ENCODE measurements around the gene MYOF. TPM values are rescaled to one million over a fixed set of nuclear protein-coding genes. Genes with fewer than 3 reads are reported as not detected.

The MYOF gene
- total and polyA plus RNA-seq, 2 of the 8 experiments (the other 6 are each of a cell fraction or from before 2014, with no cell fraction given) = 0.98 to 2.3 TPM

DNA sequence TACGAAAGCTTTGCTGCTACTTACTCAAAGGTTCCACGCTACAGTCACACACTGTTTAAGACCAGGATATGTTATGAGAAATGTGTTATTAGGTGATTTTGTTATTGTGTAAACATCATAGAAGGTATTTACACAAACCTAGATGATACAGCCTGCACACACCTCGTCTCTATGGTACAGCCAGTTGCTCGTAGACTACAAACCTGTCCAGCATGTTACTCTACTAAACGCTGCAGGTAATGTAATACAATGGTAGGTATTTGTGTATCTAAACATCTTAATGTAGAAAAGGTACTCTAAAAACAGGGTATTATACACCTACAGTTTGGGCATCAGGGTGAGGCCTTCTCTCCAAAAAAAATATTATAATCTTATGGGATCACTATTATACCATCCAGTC is 181.2 kb downstream of the MYOF start (continued):
- TF ChIP-seq, protein P1, sequence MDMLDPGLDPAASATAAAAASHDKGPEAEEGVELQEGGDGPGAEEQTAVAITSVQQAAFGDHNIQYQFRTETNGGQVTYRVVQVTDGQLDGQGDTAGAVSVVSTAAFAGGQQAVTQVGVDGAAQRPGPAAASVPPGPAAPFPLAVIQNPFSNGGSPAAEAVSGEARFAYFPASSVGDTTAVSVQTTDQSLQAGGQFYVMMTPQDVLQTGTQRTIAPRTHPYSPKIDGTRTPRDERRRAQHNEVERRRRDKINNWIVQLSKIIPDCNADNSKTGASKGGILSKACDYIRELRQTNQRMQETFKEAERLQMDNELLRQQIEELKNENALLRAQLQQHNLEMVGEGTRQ (IDR thresholded peaks at IDR 0.05; ENCODE audit: low read length) = no peak
- TF ChIP-seq, protein P2, sequence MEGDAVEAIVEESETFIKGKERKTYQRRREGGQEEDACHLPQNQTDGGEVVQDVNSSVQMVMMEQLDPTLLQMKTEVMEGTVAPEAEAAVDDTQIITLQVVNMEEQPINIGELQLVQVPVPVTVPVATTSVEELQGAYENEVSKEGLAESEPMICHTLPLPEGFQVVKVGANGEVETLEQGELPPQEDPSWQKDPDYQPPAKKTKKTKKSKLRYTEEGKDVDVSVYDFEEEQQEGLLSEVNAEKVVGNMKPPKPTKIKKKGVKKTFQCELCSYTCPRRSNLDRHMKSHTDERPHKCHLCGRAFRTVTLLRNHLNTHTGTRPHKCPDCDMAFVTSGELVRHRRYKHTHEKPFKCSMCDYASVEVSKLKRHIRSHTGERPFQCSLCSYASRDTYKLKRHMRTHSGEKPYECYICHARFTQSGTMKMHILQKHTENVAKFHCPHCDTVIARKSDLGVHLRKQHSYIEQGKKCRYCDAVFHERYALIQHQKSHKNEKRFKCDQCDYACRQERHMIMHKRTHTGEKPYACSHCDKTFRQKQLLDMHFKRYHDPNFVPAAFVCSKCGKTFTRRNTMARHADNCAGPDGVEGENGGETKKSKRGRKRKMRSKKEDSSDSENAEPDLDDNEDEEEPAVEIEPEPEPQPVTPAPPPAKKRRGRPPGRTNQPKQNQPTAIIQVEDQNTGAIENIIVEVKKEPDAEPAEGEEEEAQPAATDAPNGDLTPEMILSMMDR (IDR thresholded peaks at IDR 0.05; ENCODE audit: control extremely low read depth in 1 of 3, insufficient read depth in 1 of 3, low read depth in 1 of 3, low read length in 3 of 3) = no peak
- TF ChIP-seq POLR2A (IDR thresholded peaks at IDR 0.05; ENCODE audit: control extremely low read depth in 1 of 2, low read depth in 2 of 2, low read length in 2 of 2) (no peak), CREB1 (IDR thresholded peaks at IDR 0.05) (no peak), TAF7 (optimal IDR thresholded peaks at IDR 0.05; ENCODE audit: borderline replicate concordance, low read depth, low read length) (no peak)
- TF ChIP-seq, protein P3, sequence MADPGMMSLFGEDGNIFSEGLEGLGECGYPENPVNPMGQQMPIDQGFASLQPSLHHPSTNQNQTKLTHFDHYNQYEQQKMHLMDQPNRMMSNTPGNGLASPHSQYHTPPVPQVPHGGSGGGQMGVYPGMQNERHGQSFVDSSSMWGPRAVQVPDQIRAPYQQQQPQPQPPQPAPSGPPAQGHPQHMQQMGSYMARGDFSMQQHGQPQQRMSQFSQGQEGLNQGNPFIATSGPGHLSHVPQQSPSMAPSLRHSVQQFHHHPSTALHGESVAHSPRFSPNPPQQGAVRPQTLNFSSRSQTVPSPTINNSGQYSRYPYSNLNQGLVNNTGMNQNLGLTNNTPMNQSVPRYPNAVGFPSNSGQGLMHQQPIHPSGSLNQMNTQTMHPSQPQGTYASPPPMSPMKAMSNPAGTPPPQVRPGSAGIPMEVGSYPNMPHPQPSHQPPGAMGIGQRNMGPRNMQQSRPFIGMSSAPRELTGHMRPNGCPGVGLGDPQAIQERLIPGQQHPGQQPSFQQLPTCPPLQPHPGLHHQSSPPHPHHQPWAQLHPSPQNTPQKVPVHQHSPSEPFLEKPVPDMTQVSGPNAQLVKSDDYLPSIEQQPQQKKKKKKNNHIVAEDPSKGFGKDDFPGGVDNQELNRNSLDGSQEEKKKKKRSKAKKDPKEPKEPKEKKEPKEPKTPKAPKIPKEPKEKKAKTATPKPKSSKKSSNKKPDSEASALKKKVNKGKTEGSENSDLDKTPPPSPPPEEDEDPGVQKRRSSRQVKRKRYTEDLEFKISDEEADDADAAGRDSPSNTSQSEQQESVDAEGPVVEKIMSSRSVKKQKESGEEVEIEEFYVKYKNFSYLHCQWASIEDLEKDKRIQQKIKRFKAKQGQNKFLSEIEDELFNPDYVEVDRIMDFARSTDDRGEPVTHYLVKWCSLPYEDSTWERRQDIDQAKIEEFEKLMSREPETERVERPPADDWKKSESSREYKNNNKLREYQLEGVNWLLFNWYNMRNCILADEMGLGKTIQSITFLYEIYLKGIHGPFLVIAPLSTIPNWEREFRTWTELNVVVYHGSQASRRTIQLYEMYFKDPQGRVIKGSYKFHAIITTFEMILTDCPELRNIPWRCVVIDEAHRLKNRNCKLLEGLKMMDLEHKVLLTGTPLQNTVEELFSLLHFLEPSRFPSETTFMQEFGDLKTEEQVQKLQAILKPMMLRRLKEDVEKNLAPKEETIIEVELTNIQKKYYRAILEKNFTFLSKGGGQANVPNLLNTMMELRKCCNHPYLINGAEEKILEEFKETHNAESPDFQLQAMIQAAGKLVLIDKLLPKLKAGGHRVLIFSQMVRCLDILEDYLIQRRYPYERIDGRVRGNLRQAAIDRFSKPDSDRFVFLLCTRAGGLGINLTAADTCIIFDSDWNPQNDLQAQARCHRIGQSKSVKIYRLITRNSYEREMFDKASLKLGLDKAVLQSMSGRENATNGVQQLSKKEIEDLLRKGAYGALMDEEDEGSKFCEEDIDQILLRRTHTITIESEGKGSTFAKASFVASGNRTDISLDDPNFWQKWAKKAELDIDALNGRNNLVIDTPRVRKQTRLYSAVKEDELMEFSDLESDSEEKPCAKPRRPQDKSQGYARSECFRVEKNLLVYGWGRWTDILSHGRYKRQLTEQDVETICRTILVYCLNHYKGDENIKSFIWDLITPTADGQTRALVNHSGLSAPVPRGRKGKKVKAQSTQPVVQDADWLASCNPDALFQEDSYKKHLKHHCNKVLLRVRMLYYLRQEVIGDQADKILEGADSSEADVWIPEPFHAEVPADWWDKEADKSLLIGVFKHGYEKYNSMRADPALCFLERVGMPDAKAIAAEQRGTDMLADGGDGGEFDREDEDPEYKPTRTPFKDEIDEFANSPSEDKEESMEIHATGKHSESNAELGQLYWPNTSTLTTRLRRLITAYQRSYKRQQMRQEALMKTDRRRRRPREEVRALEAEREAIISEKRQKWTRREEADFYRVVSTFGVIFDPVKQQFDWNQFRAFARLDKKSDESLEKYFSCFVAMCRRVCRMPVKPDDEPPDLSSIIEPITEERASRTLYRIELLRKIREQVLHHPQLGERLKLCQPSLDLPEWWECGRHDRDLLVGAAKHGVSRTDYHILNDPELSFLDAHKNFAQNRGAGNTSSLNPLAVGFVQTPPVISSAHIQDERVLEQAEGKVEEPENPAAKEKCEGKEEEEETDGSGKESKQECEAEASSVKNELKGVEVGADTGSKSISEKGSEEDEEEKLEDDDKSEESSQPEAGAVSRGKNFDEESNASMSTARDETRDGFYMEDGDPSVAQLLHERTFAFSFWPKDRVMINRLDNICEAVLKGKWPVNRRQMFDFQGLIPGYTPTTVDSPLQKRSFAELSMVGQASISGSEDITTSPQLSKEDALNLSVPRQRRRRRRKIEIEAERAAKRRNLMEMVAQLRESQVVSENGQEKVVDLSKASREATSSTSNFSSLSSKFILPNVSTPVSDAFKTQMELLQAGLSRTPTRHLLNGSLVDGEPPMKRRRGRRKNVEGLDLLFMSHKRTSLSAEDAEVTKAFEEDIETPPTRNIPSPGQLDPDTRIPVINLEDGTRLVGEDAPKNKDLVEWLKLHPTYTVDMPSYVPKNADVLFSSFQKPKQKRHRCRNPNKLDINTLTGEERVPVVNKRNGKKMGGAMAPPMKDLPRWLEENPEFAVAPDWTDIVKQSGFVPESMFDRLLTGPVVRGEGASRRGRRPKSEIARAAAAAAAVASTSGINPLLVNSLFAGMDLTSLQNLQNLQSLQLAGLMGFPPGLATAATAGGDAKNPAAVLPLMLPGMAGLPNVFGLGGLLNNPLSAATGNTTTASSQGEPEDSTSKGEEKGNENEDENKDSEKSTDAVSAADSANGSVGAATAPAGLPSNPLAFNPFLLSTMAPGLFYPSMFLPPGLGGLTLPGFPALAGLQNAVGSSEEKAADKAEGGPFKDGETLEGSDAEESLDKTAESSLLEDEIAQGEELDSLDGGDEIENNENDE (IDR thresholded peaks at IDR 0.05; ENCODE audit: insufficient replicate concordance, low read length) = no peak
